Activated naive CD4-positive, alpha-beta T cell treated with anti-CD3 and anti-CD28 coated beads for 36 hours (primary cell): ENCODE data around the gene SYS1. TPM values are rescaled to one million over a fixed set of nuclear protein-coding genes. Genes with fewer than 3 reads are reported as not detected.

Source experiments
- CTCF ChIA-PET: fragments of 350-600 bp; sonication (Branson Sonifier 250); formaldehyde crosslinking; loops from one replicate; lab custom pipeline; 2021; ENCODE audit warnings: antibody characterized with exemption; lab: Charles Lee
- DNase-seq: peaks from one replicate; pipeline ENCODE4 v3.0.0-alpha.2; 2020
- H3K27ac Mint-ChIP-seq: one replicate; pipeline ENCODE4 v1.8.0; 2021; ENCODE audit warnings: mild to moderate bottlenecking, mixed read lengths
- H3K27me3 Mint-ChIP-seq: one replicate; pipeline ENCODE4 v1.8.0; 2021; ENCODE audit warnings: low read depth, mixed read lengths
- H3K36me3 Mint-ChIP-seq: one replicate; pipeline ENCODE4 v1.8.0; 2021; ENCODE audit warnings: low read depth, mixed read lengths
- H3K4me1 Mint-ChIP-seq: one replicate; pipeline ENCODE4 v1.8.0; 2021; ENCODE audit warnings: low read depth, mixed read lengths
- H3K4me3 Mint-ChIP-seq: one replicate; pipeline ENCODE4 v1.8.0; 2021; ENCODE audit warnings: mild to moderate bottlenecking, moderate library complexity, mixed read lengths
- H3K9me3 Mint-ChIP-seq: one replicate; pipeline ENCODE4 v1.8.0; 2021; ENCODE audit warnings: mixed read lengths
- intact Hi-C: fragments of 100-400 bp; cut with micrococcal nuclease; formaldehyde crosslinking; loops from one replicate; pipeline ENCODE4 v1.15.1; 2023
- total RNA-seq, 2 experiments: library from RNA; stranded (reverse); gene quantifications; one replicate each; pipeline ENCODE4 v1.2.3, GENCODE V29; 2021

Gene SYS1
- total RNA-seq, 2 experiments from 2014 or later, result 24.0 to 26.0 TPM

GRCh38 chr20:45325371-45325770, 37.6 kb upstream of the SYS1 start:
- intact Hi-C loops, result no loop called here
- CTCF ChIA-PET, result no interaction called here
- peaks cover 10% of the 10 kb centered on the region for H3K4me1 Mint-ChIP-seq

GRCh38 chr20:45328451-45328850, 34.5 kb upstream of the SYS1 start:
- Mint-ChIP-seq H3K4me3 (no peak overlapping the region), H3K27me3 (no peaks in the 10 kb centered on the region), H3K27ac (no peak overlapping the region), H3K36me3 (peaks cover 16% of the 10 kb centered on the region), H3K9me3 (no peaks in the 10 kb centered on the region), H3K4me1 (no peaks in the 10 kb centered on the region)
- intact Hi-C loops, result no loop called here
- CTCF ChIA-PET, result interaction anchor here (0.9 to 2.0 kb wide), 3 partner anchors 17 to 442 kb away, joined by 3 to 5 read pairs (median 3); no protein-coding TSS in a partner anchor
- no peak for DNase-seq

More at GRCh38 chr20:45325371-45325770, 37.6 kb upstream of the SYS1 start:
- Mint-ChIP-seq H3K27ac (no peak overlapping the region), H3K36me3 (peaks cover 9% of the 10 kb centered on the region), H3K27me3 (no peaks in the 10 kb centered on the region), H3K4me3 (no peak overlapping the region), H3K9me3 (no peaks in the 10 kb centered on the region)
- no peak for DNase-seq

GRCh38 chr20:45329497-45330319, 33.2 kb upstream of the SYS1 start:
- intact Hi-C loops, result no loop called here
- H3K36me3 Mint-ChIP-seq, result peaks cover 16% of the 10 kb centered on the region
- H3K27me3 Mint-ChIP-seq, result no peaks in the 10 kb centered on the region
- no peak overlapping the region for H3K4me3 Mint-ChIP-seq
- H3K4me1 Mint-ChIP-seq, result no peaks in the 10 kb centered on the region
- H3K27ac Mint-ChIP-seq, result no peak overlapping the region
- CTCF ChIA-PET, result interaction anchor here (0.9 to 1.4 kb wide), 2 partner anchors 18 to 108 kb away, joined by 3 read pairs; no protein-coding TSS in a partner anchor
- no peaks in the 10 kb centered on the region for H3K9me3 Mint-ChIP-seq
- DNase-seq, result no peak

- intact Hi-C loops, result no loop called here
- Mint-ChIP-seq H3K27ac (no peak overlapping the region), H3K36me3 (peaks cover 17% of the 10 kb centered on the region), H3K4me3 (no peak overlapping the region), H3K27me3 (no peaks in the 10 kb centered on the region), H3K4me1 (no peaks in the 10 kb centered on the region), H3K9me3 (no peaks in the 10 kb centered on the region)
- CTCF ChIA-PET, result interaction anchor here (1.5 kb wide), 1 partner anchor 8 kb away, joined by 3 read pairs; no protein-coding TSS in a partner anchor
- no peak for DNase-seq
Observed at GRCh38 chr20:45330476-45330875, 32.5 kb upstream of the SYS1 start.

GRCh38 chr20:45336530-45337366, 26.2 kb upstream of the SYS1 start:
- H3K36me3 Mint-ChIP-seq, result peaks cover 8% of the 10 kb centered on the region

DNA sequence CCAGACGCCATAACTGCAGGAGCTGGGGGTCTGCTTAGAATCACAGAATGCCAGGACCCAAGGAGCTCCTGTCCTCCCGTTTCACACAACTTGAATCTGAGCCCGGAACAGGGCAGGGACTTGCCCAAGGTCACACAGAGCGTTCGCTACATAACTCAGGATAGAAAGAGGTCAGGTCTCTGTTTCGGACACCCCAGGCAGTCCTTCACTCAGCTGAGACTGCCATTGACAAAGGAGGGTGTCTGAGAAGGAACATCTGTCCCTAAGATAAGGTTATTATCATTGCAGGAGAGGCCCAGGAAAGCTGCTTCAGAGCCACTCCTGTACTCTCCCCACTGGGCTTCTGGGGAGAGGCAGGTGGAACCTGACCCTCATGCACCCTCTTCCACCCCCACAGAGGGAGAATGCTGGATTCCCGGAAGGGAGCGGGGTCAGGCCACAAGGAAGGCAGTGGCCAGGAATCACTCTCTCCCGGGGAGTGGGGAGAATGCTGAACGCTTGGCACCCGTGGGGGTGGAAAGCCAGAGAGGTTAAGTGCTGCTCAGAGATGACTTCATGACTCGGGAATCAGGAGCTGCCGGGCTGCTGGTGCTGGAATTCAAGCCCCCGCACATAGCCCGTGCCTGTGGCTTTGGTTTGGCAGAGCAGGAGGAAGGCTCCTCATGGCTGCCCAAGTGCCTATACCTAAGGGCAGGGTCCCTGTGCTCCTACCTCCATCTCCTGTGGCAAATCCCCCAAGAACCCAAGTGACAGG, 25.4 kb upstream of the SYS1 start:
- CTCF ChIA-PET, result interaction anchor here (1.7 kb wide), 1 partner anchor 44 kb away, joined by 5 read pairs; no protein-coding TSS in a partner anchor
- Mint-ChIP-seq H3K27ac (no peak overlapping the region), H3K4me1 (no peaks in the 10 kb centered on the region)

More at GRCh38 chr20:45336530-45337366, 26.2 kb upstream of the SYS1 start:
- no peak overlapping the region for H3K27ac Mint-ChIP-seq
- H3K4me1 Mint-ChIP-seq, result no peaks in the 10 kb centered on the region
- no peak overlapping the region for H3K4me3 Mint-ChIP-seq
- intact Hi-C loops, result no loop called here
- H3K27me3 Mint-ChIP-seq, result no peaks in the 10 kb centered on the region
- DNase-seq, result no peak
- H3K9me3 Mint-ChIP-seq, result no peaks in the 10 kb centered on the region
- CTCF ChIA-PET, result interaction anchor here (0.5 to 1.7 kb wide), 3 partner anchors 37 to 50 kb away, joined by 4 to 5 read pairs (median 4); no protein-coding TSS in a partner anchor

GRCh38 chr20:45338121-45339030, 24.6 kb upstream of the SYS1 start:
- peaks cover 8% of the 10 kb centered on the region for H3K36me3 Mint-ChIP-seq

More for the DNA sequence above, 25.4 kb upstream of the SYS1 start:
- DNase-seq, result no peak
- Mint-ChIP-seq H3K9me3 (no peaks in the 10 kb centered on the region), H3K36me3 (peaks cover 8% of the 10 kb centered on the region), H3K27me3 (no peaks in the 10 kb centered on the region), H3K4me3 (no peak overlapping the region)
- intact Hi-C loops, result no loop called here

GRCh38 chr20:45339084-45339483, 23.9 kb upstream of the SYS1 start:
- intact Hi-C loops, result no loop called here
- CTCF ChIA-PET, result no interaction called here
- Mint-ChIP-seq H3K36me3 (peaks cover 8% of the 10 kb centered on the region), H3K27me3 (no peaks in the 10 kb centered on the region), H3K27ac (no peak overlapping the region), H3K4me3 (no peak overlapping the region), H3K4me1 (peaks cover under 1% of the 10 kb centered on the region), H3K9me3 (no peaks in the 10 kb centered on the region)
- no peak for DNase-seq

More at GRCh38 chr20:45338121-45339030, 24.6 kb upstream of the SYS1 start:
- Mint-ChIP-seq H3K9me3 (no peaks in the 10 kb centered on the region), H3K27me3 (no peaks in the 10 kb centered on the region), H3K27ac (no peak overlapping the region), H3K4me1 (no peaks in the 10 kb centered on the region), H3K4me3 (no peak overlapping the region)
- no peak for DNase-seq
- intact Hi-C loops, result no loop called here
- CTCF ChIA-PET, result interaction anchor here (1.7 kb wide), 1 partner anchor 45 kb away, joined by 5 read pairs; no protein-coding TSS in a partner anchor

DNA sequence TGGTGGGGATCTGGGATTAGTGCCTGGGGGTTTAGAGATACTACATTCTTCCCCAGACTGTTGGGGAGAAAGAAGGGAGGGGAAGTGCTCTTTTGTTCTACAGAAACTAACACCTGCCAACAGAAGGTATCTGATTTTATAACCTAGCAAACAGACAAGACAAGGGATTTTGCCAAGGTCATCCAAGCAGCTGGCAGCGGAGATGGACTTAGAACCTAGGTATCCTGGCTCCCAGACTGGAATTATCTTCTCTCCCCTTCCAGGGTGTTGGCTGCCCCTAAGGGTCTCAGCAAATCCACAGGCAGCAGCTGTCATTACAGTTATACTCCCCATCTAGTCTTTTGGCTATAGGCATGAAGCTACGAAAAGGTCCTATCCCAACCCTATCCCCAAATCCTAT, 23.2 kb upstream of the SYS1 start:
- intact Hi-C loops, result no loop called here

GRCh38 chr20:45340236-45340847, 22.6 kb upstream of the SYS1 start:
- intact Hi-C loops, result no loop called here
- Mint-ChIP-seq H3K27ac (no peak overlapping the region), H3K9me3 (no peaks in the 10 kb centered on the region), H3K27me3 (no peaks in the 10 kb centered on the region), H3K4me3 (no peak overlapping the region), H3K36me3 (peaks cover 8% of the 10 kb centered on the region), H3K4me1 (peaks cover 8% of the 10 kb centered on the region)
- no peak for DNase-seq
- CTCF ChIA-PET, result interaction anchor here (0.6 to 1.6 kb wide), 3 partner anchors 22 to 245 kb away, joined by 3 to 6 read pairs (median 3); partner anchors contain the start of gene SYS1

More for the DNA sequence above, 23.2 kb upstream of the SYS1 start:
- Mint-ChIP-seq H3K4me1 (peaks cover 4% of the 10 kb centered on the region), H3K27me3 (no peaks in the 10 kb centered on the region), H3K9me3 (no peaks in the 10 kb centered on the region), H3K27ac (no peak overlapping the region), H3K36me3 (peaks cover 8% of the 10 kb centered on the region), H3K4me3 (no peak overlapping the region)
- DNase-seq, result no peak
- CTCF ChIA-PET, result interaction anchor here (1.6 kb wide), 1 partner anchor 23 kb away, joined by 3 read pairs; the partner anchor contains the start of gene SYS1
